GM23248 (cell line): Measurements from ENCODE around the gene GDPD4.

ENCODE experiments used
- EZH2 ChIP-seq: fragments of 200-600 bp; sonication (generic); IDR thresholded peaks from 2 replicates; pipeline ENCODE4 v1.6.1; 2018; ENCODE audit warnings: antibody characterized with exemption, mild to moderate bottlenecking; ENCODE audit not compliant: insufficient read depth, poor library complexity, severe bottlenecking
- EZH2phosphoT487 ChIP-seq: fragments of 200-600 bp; sonication (generic); IDR thresholded peaks from 2 replicates; pipeline ENCODE4 v1.6.1; 2018; ENCODE audit warnings: antibody characterized with exemption, moderate library complexity, mild to moderate bottlenecking, low read depth; ENCODE audit not compliant: insufficient read depth

GRCh38 chr11:77204754-77205466, 96.6 kb downstream of the GDPD4 start:
- no peak for TF ChIP-seq EZH2phosphoT487
- TF ChIP-seq EZH2: no peak
